ENCODE measurements around the gene NF1.
"Not testable (repeated sequence)": the region's sequence is repeated elsewhere in the genome, so short reads cannot be mapped to it uniquely, and the experiment has no call there.

NF1 gene

DNA sequence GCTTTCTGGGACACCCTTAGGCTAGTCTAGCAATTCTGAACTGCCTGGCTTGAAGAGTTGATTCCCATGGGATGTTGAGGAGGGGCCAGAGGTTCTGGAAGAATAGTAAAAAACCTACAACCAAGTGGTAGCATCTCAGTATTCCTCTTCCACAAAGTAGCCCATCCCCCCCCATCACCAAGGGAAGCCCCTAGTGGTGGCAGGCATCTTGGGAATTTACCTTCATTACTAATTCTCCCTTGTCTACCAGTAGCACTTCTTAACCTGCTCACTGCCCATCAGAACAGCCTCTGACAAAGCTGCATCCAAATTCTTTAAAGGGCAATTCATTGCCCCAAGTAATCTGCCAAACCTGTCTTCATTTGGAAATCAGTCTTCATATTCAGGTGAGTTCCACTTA, 283.9 kb downstream of the NF1 start:
- TF ChIP-seq, protein P1, sequence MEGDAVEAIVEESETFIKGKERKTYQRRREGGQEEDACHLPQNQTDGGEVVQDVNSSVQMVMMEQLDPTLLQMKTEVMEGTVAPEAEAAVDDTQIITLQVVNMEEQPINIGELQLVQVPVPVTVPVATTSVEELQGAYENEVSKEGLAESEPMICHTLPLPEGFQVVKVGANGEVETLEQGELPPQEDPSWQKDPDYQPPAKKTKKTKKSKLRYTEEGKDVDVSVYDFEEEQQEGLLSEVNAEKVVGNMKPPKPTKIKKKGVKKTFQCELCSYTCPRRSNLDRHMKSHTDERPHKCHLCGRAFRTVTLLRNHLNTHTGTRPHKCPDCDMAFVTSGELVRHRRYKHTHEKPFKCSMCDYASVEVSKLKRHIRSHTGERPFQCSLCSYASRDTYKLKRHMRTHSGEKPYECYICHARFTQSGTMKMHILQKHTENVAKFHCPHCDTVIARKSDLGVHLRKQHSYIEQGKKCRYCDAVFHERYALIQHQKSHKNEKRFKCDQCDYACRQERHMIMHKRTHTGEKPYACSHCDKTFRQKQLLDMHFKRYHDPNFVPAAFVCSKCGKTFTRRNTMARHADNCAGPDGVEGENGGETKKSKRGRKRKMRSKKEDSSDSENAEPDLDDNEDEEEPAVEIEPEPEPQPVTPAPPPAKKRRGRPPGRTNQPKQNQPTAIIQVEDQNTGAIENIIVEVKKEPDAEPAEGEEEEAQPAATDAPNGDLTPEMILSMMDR (IDR thresholded peaks at IDR 0.05; ENCODE audit: low read depth, low read length, missing control alignments): peak; percentile 27
- no peak for DNase-seq (ENCODE audit: low read depth)
- in situ Hi-C loops (cut with HindIII; ENCODE audit: low sequenced_read_pairs): no loop called here
- no peak overlapping the region for H3K4me3 ChIP-seq (ENCODE audit: low read depth, low read length)

GRCh38 chr17:31379597-31380205, 284.9 kb downstream of the NF1 start:
- TF ChIP-seq, protein P1 (IDR thresholded peaks at IDR 0.05; ENCODE audit: low read depth, low read length, missing control alignments): no peak
- H3K4me3 ChIP-seq (ENCODE audit: low read depth, low read length): no peak overlapping the region
- no peak for DNase-seq (ENCODE audit: low read depth)
- in situ Hi-C loops (cut with HindIII; ENCODE audit: low sequenced_read_pairs): no loop called here

GRCh38 chr17:31381165-31381668, 286.4 kb downstream of the NF1 start:
- DNase-seq (ENCODE audit: low read depth): no peak
- in situ Hi-C loops (cut with HindIII; ENCODE audit: low sequenced_read_pairs): no loop called here
- TF ChIP-seq, protein P1 (IDR thresholded peaks at IDR 0.05; ENCODE audit: low read depth, low read length, missing control alignments): no peak
- no peak overlapping the region for H3K4me3 ChIP-seq (ENCODE audit: low read depth, low read length)

DNA sequence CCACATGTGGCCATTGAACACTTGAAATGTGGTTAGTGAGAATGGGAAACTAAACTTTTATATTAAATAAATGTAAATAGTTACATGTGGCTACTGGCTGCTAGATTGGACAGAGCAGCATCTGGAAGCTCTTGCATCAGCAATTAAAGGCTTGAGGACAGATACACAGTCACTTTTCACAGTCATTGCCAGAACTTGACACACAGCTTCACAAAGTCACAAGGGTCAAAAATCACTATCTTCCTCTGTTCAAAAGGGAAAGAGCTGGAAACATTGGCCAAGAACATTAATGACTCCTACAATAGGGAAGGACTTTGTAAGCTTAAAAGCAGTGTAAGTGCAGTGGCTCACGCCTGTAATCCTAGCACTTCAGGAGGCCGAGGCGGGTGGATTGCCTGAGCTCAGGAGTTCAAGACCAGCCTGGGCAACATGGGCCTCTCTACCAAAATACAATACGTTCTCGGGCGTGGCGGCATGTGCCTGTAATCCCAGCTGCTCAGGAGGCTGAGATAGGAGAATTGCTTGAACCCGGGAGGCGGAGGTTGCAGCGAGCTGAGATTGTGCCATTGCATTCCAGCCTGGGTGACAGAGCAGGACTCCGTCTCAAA, 288.0 kb downstream of the NF1 start:
- in situ Hi-C loops (cut with HindIII; ENCODE audit: low sequenced_read_pairs); H3K4me3 ChIP-seq (ENCODE audit: low read depth, low read length); DNase-seq (ENCODE audit: low read depth): not testable (repeated sequence)

- H3K4me3 ChIP-seq (ENCODE audit: low read depth, low read length); in situ Hi-C loops (cut with HindIII; ENCODE audit: low sequenced_read_pairs); DNase-seq (ENCODE audit: low read depth): not testable (repeated sequence)
Measured at GRCh38 chr17:31383488-31383887, 288.7 kb downstream of the NF1 start.

- in situ Hi-C loops (cut with HindIII; ENCODE audit: low sequenced_read_pairs): no loop called here
- TF ChIP-seq, protein P1 (IDR thresholded peaks at IDR 0.05; ENCODE audit: low read depth, low read length, missing control alignments): no peak
- no peak for DNase-seq (ENCODE audit: low read depth)
- H3K4me3 ChIP-seq (ENCODE audit: low read depth, low read length): no peak overlapping the region
Measured at GRCh38 chr17:31385428-31386285, 290.9 kb downstream of the NF1 start.

DNA sequence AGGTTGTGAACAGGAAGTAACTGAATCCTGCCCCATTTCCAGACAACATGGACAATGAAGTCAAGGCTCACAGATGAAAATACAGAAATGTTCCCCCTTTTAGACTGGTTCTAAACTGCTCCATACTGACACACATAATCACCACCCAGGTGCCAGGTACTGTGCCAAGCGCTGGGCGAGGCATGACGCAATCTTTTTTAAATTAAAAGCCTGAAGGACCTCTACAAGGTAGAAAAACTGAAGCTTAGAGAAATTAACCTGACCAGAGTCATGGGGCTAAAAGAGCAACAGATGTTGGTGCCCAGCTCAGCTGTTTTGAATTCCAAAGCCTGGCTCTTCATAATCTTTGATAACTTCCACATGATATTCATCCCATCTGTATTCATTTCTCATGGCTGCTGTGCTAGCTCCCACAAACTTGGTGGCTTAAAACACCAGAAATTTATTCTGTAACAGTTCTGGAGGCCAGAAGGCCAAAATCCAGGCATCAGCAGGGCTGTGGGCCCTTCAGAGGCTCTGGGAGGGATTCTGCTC, 291.8 kb downstream of the NF1 start:
- H3K4me3 ChIP-seq (ENCODE audit: low read depth, low read length): no peak overlapping the region
- DNase-seq (ENCODE audit: low read depth): no peak
- in situ Hi-C loops (cut with HindIII; ENCODE audit: low sequenced_read_pairs): no loop called here
- TF ChIP-seq, protein P1 (IDR thresholded peaks at IDR 0.05; ENCODE audit: low read depth, low read length, missing control alignments): no peak

All from astrocyte of the cerebellum (primary cell).